HG03442 (cell line): Measurements from ENCODE around the gene AXIN2.

Experiments used
- ATAC-seq: cut with Tn5 transposase; IDR thresholded peaks from one replicate; pipeline ENCODE4 v1.9.1; 2021; ENCODE audit warnings: mild to moderate bottlenecking, moderate library complexity; ENCODE audit not compliant: unreplicated experiment

The AXIN2 gene

GRCh38 chr17:65561452-65562205 lies at the start of gene AXIN2:
TSS of gene AXIN2 (minus strand) at chr17:65561648. CDS start at chr17:65558620, 3,028 bp downstream.
- ATAC-seq: peak; percentile 78

- no peak for ATAC-seq
These were observed 48.3 kb upstream of the AXIN2 start for GRCh38 chr17:65609749-65610148.

- no peak for ATAC-seq
These were observed 47.8 kb upstream of the AXIN2 start for GRCh38 chr17:65609286-65609685.

GRCh38 chr17:65604070-65604469 lies 42.6 kb upstream of the AXIN2 start:
- no peak for ATAC-seq

GRCh38 chr17:65601881-65602280 lies 40.4 kb upstream of the AXIN2 start:
- no peak for ATAC-seq

- ATAC-seq: no peak
These were observed 39.7 kb upstream of the AXIN2 start for GRCh38 chr17:65601145-65601544.

GRCh38 chr17:65600518-65600917 lies 39.1 kb upstream of the AXIN2 start:
- ATAC-seq: no peak

- ATAC-seq: no peak
These were observed 38.2 kb upstream of the AXIN2 start for GRCh38 chr17:65599650-65600049.

GRCh38 chr17:65598746-65599145 lies 37.3 kb upstream of the AXIN2 start:
- ATAC-seq: no peak

GRCh38 chr17:65595071-65595656 lies 33.7 kb upstream of the AXIN2 start:
- ATAC-seq: no peak

GRCh38 chr17:65593855-65594845 lies 32.7 kb upstream of the AXIN2 start:
- ATAC-seq: no peak

GRCh38 chr17:65593092-65593854 lies 31.8 kb upstream of the AXIN2 start:
- no peak for ATAC-seq

- no peak for ATAC-seq
These were observed 30.9 kb upstream of the AXIN2 start for GRCh38 chr17:65592125-65592965.

GRCh38 chr17:65589321-65589720 lies 27.9 kb upstream of the AXIN2 start:
- ATAC-seq: no peak

GRCh38 chr17:65588181-65588808 lies 26.8 kb upstream of the AXIN2 start:
- ATAC-seq: no peak

GRCh38 chr17:65587534-65588180 lies 26.2 kb upstream of the AXIN2 start:
- no peak for ATAC-seq

GRCh38 chr17:65586899-65587298 lies 25.5 kb upstream of the AXIN2 start:
- ATAC-seq: no peak

- no peak for ATAC-seq
These were observed 23.4 kb upstream of the AXIN2 start for GRCh38 chr17:65584604-65585521.
